SU-DHL-6 (cell line): ENCODE measurements around the gene BLTP3A.
"Not testable (repeated sequence)": the region's sequence is repeated elsewhere in the genome, so short reads cannot be mapped to it uniquely, and the experiment has no call there.

Source experiments
- H2AFZ ChIP-seq: fragments of 200-600 bp; sonication (generic); 2 replicates; pipeline ENCODE4 v1.6.1; 2014; ENCODE audit warnings: low read depth, mild to moderate bottlenecking, moderate library complexity, mixed read lengths, antibody characterized with exemption, low read length; ENCODE audit not compliant: severe bottlenecking
- H3F3A ChIP-seq: fragments of 200-600 bp; shearing (Covaris generic); 2 replicates; pipeline ENCODE4 v1.6.0; 2016; ENCODE audit warnings: antibody characterized with exemption, mild to moderate bottlenecking; ENCODE audit not compliant: insufficient read depth
- H3K27ac ChIP-seq: fragments of 200-600 bp; sonication (generic); 2 replicates; pipeline ENCODE4 v1.5.1; 2016; ENCODE audit warnings: low read depth, mild to moderate bottlenecking, low read length, moderate library complexity, mixed read lengths
- H3K27me3 ChIP-seq: fragments of 200-600 bp; sonication (generic), shearing (Covaris generic); 2 replicates; pipeline ENCODE4 v1.6.0; 2014; ENCODE audit warnings: mild to moderate bottlenecking, low read length
- H3K36me3 ChIP-seq: fragments of 200-600 bp; sonication (generic); 2 replicates; pipeline ENCODE4 v1.6.1; 2014; ENCODE audit warnings: mild to moderate bottlenecking, low read length, mixed read lengths
- H3K4me2 ChIP-seq: fragments of 300-600, 200-600 bp; shearing (Covaris generic), sonication (generic); 2 replicates; pipeline ENCODE4 v1.6.0; 2014; ENCODE audit warnings: low read length, low read depth, mild to moderate bottlenecking; ENCODE audit not compliant: poor library complexity, severe bottlenecking
- H3K4me3 ChIP-seq: fragments of 200-600 bp; sonication (generic); 2 replicates; pipeline ENCODE4 v1.5.1; 2014; ENCODE audit warnings: antibody characterized with exemption, low read length, mild to moderate bottlenecking, mixed read lengths; ENCODE audit not compliant: insufficient read depth, poor library complexity, severe bottlenecking
- H3K79me2 ChIP-seq: fragments of 200-600 bp; sonication (generic); 2 replicates; pipeline ENCODE4 v1.6.1; 2014; ENCODE audit warnings: mild to moderate bottlenecking, low read length, moderate library complexity; ENCODE audit not compliant: insufficient read depth
- H3K9ac ChIP-seq: fragments of 200-600 bp; sonication (generic); 2 replicates; pipeline ENCODE4 v1.7.0; 2014; ENCODE audit warnings: mild to moderate bottlenecking, low read length
- H3K9me2 ChIP-seq: fragments of 200-600 bp; sonication (generic); replicated peaks from 2 replicates; pipeline ENCODE4 v1.6.1; 2014; ENCODE audit warnings: low read length; ENCODE audit not compliant: insufficient read depth
- H3K9me3 ChIP-seq: fragments of 200-600 bp; sonication (generic); 2 replicates; pipeline ENCODE4 v1.6.1; 2014; ENCODE audit warnings: low read length, mixed read lengths; ENCODE audit not compliant: insufficient read depth
- H4K20me1 ChIP-seq: fragments of 200-600 bp; sonication (generic); 2 replicates; pipeline ENCODE4 v1.6.1; 2014; ENCODE audit warnings: low read depth, mild to moderate bottlenecking, antibody characterized with exemption, low read length, moderate library complexity, mixed read lengths
- CTCF ChIP-seq: fragments of 200-600 bp; sonication (generic); IDR thresholded peaks from one replicate; pipeline ENCODE4 v1.5.1; 2017; ENCODE audit warnings: antibody characterized with exemption, mild to moderate bottlenecking, low read length, moderate library complexity; ENCODE audit not compliant: insufficient read depth, poor library complexity, severe bottlenecking
- EZH2phosphoT487 ChIP-seq: fragments of 200-600 bp; sonication (generic), shearing (Covaris generic); conservative IDR thresholded peaks from 2 replicates; pipeline ENCODE4 v1.6.1; 2018; ENCODE audit warnings: mild to moderate bottlenecking, antibody characterized with exemption, low read length, moderate library complexity, mixed read lengths

The BLTP3A gene

GRCh38 chr6:34773916-34774315, 18.0 kb upstream of the BLTP3A start:
- H3K4me2 ChIP-seq, result no peak overlapping the region
- no peak overlapping the region for H2AFZ ChIP-seq
- no peak for TF ChIP-seq EZH2phosphoT487
- no peak overlapping the region for H3K4me3 ChIP-seq
- H3K9ac ChIP-seq, result no peak overlapping the region
- no peaks in the 10 kb centered on the region for H3K9me3 ChIP-seq
- no peaks in the 10 kb centered on the region for H3K9me2 ChIP-seq
- H3K27me3 ChIP-seq, result no peaks in the 10 kb centered on the region
- H3K27ac ChIP-seq, result no peak overlapping the region
- no peaks in the 10 kb centered on the region for H3K79me2 ChIP-seq
- H4K20me1 ChIP-seq, result no peaks in the 10 kb centered on the region
- peaks cover 34% of the 10 kb centered on the region for H3K36me3 ChIP-seq
- no peaks in the 10 kb centered on the region for H3F3A ChIP-seq

GRCh38 chr6:34774967-34775366, 16.9 kb upstream of the BLTP3A start:
- H3K36me3 ChIP-seq, result peaks cover 28% of the 10 kb centered on the region
- H4K20me1 ChIP-seq, result no peaks in the 10 kb centered on the region

GRCh38 chr6:34785375-34785774, 6.5 kb upstream of the BLTP3A start:
- not testable (repeated sequence) for H4K20me1 ChIP-seq, H3K4me3 ChIP-seq, H3K9ac ChIP-seq, H3K36me3 ChIP-seq, H3K9me3 ChIP-seq, H3K27me3 ChIP-seq, H3K27ac ChIP-seq, H3F3A ChIP-seq, H2AFZ ChIP-seq, H3K79me2 ChIP-seq, H3K4me2 ChIP-seq, H3K9me2 ChIP-seq

More at GRCh38 chr6:34774967-34775366, 16.9 kb upstream of the BLTP3A start:
- no peak for TF ChIP-seq EZH2phosphoT487
- no peak for TF ChIP-seq CTCF
- Histone ChIP-seq H3K9me3 (no peaks in the 10 kb centered on the region), H3K9me2 (no peaks in the 10 kb centered on the region), H2AFZ (no peak overlapping the region), H3K79me2 (no peaks in the 10 kb centered on the region), H3K4me3 (no peak overlapping the region), H3K4me2 (no peak overlapping the region), H3K27ac (no peak overlapping the region), H3K27me3 (no peaks in the 10 kb centered on the region), H3K9ac (no peak overlapping the region), H3F3A (no peaks in the 10 kb centered on the region)

- not testable (repeated sequence) for H3K9me2 ChIP-seq, H3K4me3 ChIP-seq, H4K20me1 ChIP-seq, H3K36me3 ChIP-seq, H2AFZ ChIP-seq, H3K27me3 ChIP-seq, H3K79me2 ChIP-seq, H3K4me2 ChIP-seq, H3K9ac ChIP-seq, H3K27ac ChIP-seq, H3K9me3 ChIP-seq
- peaks cover 18% of the 10 kb centered on the region; the same call in 1 of the 2 replicates for H3F3A ChIP-seq
Observed at GRCh38 chr6:34787152-34787551, 4.7 kb upstream of the BLTP3A start.

GRCh38 chr6:34788111-34788510, 3.8 kb upstream of the BLTP3A start:
- H3K9me3 ChIP-seq, result no peaks in the 10 kb centered on the region
- TF ChIP-seq EZH2phosphoT487, result no peak
- no peak for TF ChIP-seq CTCF
- peaks cover 21% of the 10 kb centered on the region; the same call in 1 of the 2 replicates for H3F3A ChIP-seq
- H3K27me3 ChIP-seq, result no peaks in the 10 kb centered on the region
- H3K79me2 ChIP-seq, result peaks cover 11% of the 10 kb centered on the region
- H4K20me1 ChIP-seq, result no peaks in the 10 kb centered on the region
- no peak overlapping the region for H2AFZ ChIP-seq
- H3K4me2 ChIP-seq, result no peak overlapping the region
- H3K9ac ChIP-seq, result no peak overlapping the region
- H3K9me2 ChIP-seq, result no peaks in the 10 kb centered on the region
- no peak overlapping the region for H3K27ac ChIP-seq
- H3K4me3 ChIP-seq, result no peak overlapping the region
- H3K36me3 ChIP-seq, result no peaks in the 10 kb centered on the region
